ENCODE data around the gene CABLES1. TPM values are rescaled to one million over a fixed set of nuclear protein-coding genes. Genes with fewer than 3 reads are reported as not detected.
A peak's percentile ranks its signal among the peaks of the same experiment; 100 is the strongest.
"Not testable (repeated sequence)": the region's sequence is repeated elsewhere in the genome, so short reads cannot be mapped to it uniquely, and the experiment has no call there.

Gene CABLES1
- total RNA-seq, 1 experiment from 2014 or later, result 11.8 TPM

DNA sequence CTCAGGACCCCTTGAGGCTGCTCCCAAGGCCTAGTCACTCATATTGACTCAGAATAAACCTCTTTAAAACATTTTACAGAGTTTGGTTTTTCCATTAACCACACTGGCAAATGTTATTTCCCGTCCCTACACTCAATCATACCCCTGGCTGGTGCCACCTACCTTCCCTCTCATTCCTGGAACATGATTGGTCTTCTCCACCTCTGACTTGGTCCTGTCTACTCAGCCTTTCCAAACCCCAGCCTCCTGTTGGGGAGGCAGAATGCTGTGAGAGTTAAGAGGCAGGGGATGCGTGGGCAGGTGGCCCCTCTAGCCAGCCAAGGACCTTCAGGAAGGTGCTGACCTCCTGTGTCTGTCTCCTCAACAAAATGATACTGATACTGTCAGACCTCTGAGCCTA is 149.3 kb downstream of the CABLES1 start:
- intact Hi-C loops (cut with micrococcal nuclease; ENCODE audit: unreplicated experiment), result no loop called here
- Histone ChIP-seq H3K4me2 (peak overlapping the region; percentile 83), H4K20me1 (ENCODE audit: insufficient read depth) (no peaks in the 10 kb centered on the region), H3K36me3 (ENCODE audit: low read depth) (no peaks in the 10 kb centered on the region), H2AFZ (0 out of 2 replicates have a peak overlapping the region, but pooled peaks have one; percentile 52), H3K27ac (peak overlapping the region; percentile 99), H3K9me2 (ENCODE audit: insufficient read depth) (no peaks in the 10 kb centered on the region), H3K79me2 (ENCODE audit: low read depth) (no peaks in the 10 kb centered on the region), H3F3A (ENCODE audit: insufficient read depth, low read depth) (peaks cover 36% of the 10 kb centered on the region), H3K9me3 (ENCODE audit: insufficient read depth, low read depth) (no peaks in the 10 kb centered on the region), H3K4me3 (0 out of 2 replicates have a peak overlapping the region, but pooled peaks have one; percentile 25), H3K4me1 (replicated peaks; ENCODE audit: insufficient read depth) (peaks cover 54% of the 10 kb centered on the region), H3K27me3 (ENCODE audit: insufficient read depth, low read depth) (no peaks in the 10 kb centered on the region)
- ChIA-PET POLR2A (ENCODE audit: unreplicated experiment) (no interaction called here), CTCF (no interaction called here)
- no peak for DNase-seq
- TSS peak; percentile 84 for BruUV-seq (replicated peaks)
- TF ChIP-seq EZH2 (IDR thresholded peaks at IDR 0.05; ENCODE audit: low read depth), result no peak
- TF ChIP-seq, protein P1, sequence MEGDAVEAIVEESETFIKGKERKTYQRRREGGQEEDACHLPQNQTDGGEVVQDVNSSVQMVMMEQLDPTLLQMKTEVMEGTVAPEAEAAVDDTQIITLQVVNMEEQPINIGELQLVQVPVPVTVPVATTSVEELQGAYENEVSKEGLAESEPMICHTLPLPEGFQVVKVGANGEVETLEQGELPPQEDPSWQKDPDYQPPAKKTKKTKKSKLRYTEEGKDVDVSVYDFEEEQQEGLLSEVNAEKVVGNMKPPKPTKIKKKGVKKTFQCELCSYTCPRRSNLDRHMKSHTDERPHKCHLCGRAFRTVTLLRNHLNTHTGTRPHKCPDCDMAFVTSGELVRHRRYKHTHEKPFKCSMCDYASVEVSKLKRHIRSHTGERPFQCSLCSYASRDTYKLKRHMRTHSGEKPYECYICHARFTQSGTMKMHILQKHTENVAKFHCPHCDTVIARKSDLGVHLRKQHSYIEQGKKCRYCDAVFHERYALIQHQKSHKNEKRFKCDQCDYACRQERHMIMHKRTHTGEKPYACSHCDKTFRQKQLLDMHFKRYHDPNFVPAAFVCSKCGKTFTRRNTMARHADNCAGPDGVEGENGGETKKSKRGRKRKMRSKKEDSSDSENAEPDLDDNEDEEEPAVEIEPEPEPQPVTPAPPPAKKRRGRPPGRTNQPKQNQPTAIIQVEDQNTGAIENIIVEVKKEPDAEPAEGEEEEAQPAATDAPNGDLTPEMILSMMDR (conservative IDR thresholded peaks at IDR 0.05), result no peak

DNA sequence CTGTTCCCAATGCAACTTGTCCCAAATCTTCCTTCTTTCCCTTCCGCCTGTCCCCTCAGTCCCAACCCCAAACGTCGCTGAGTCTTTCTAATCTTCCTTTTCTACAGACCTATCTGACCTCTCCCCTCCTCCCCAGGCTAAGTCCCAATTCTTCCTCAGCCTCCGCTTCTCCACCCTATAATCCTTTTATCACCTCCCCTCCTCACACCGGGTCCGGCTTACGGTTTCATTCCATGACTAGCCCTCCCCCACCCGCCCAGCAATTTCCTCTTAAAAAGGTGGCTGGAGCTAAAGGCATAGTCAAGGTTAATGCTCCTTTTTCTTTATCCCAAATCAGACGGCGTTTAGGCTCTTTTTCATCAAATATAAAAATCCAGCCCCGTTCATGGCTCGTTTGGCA is 150.3 kb downstream of the CABLES1 start:
- peak overlapping the region; percentile 99; the same call in 1 of the 2 replicates for H3K27ac ChIP-seq
- H3K79me2 ChIP-seq (ENCODE audit: low read depth); H2AFZ ChIP-seq; H3K4me3 ChIP-seq; H3K9me2 ChIP-seq (ENCODE audit: insufficient read depth); H3K36me3 ChIP-seq (ENCODE audit: low read depth); H4K20me1 ChIP-seq (ENCODE audit: insufficient read depth); H3K9me3 ChIP-seq (ENCODE audit: insufficient read depth, low read depth); BruUV-seq (replicated peaks); intact Hi-C loops (cut with micrococcal nuclease; ENCODE audit: unreplicated experiment); CTCF ChIA-PET; DNase-seq; H3K4me2 ChIP-seq; H3K27me3 ChIP-seq (ENCODE audit: insufficient read depth, low read depth); POLR2A ChIA-PET (ENCODE audit: unreplicated experiment): not testable (repeated sequence)
- peaks cover 52% of the 10 kb centered on the region for H3K4me1 ChIP-seq (replicated peaks; ENCODE audit: insufficient read depth)
- H3F3A ChIP-seq (ENCODE audit: insufficient read depth, low read depth), result peaks cover 36% of the 10 kb centered on the region

DNA sequence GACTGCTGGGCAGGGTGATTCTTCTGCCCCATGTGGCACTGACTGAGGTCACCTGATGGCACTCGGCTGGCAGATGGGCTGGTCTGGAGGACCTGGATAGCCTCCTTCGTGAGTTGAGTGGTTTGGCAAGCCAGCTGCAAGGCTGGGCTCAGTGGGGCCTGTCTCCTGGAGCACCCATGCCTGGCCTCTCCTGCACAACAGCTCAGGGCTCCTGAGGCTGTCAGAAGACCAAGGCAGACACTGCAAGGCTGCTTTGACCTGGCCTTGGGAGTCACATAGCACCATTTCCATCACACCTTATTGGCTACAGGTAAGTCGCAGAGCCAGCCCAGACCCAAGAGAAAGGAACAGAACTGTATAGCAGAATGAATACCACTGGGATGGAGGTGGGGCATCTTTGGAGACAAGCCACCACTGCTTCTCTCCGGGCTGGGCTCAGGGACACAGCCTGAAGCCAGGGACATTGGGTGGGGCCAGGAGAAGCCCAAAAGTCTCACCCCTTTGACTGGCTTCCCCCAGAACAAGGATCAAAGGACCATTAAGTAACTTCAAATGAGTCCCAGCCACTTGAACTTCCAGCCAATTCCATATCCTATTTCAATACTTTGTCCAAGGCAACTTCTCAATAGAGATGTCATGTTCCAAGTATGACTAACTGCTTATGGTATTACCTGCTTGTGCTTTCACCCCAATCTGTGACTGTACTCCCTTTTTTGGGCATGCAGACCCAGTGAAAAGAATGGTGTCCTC is 156.3 kb downstream of the CABLES1 start:
- peak; percentile 26 to 85 for DNase-seq
- no peaks in the 10 kb centered on the region; the same call in 1 of the 2 replicates for H3K36me3 ChIP-seq (ENCODE audit: low read depth)
- H3K9me2 ChIP-seq (ENCODE audit: insufficient read depth), result no peaks in the 10 kb centered on the region
- H3K4me1 ChIP-seq (replicated peaks; ENCODE audit: insufficient read depth), result peaks cover 25% of the 10 kb centered on the region
- H3K79me2 ChIP-seq (ENCODE audit: low read depth), result no peaks in the 10 kb centered on the region
- peak overlapping the region; percentile 50 for H3K4me2 ChIP-seq
- no peaks in the 10 kb centered on the region for H4K20me1 ChIP-seq (ENCODE audit: insufficient read depth)
- H3K9me3 ChIP-seq (ENCODE audit: insufficient read depth, low read depth), result no peaks in the 10 kb centered on the region
- H3K4me3 ChIP-seq, result no peak overlapping the region
- TF ChIP-seq, protein P1 (conservative IDR thresholded peaks at IDR 0.05), result no peak
- no peak for TF ChIP-seq EZH2 (IDR thresholded peaks at IDR 0.05; ENCODE audit: low read depth)
- ChIA-PET CTCF (no interaction called here), POLR2A (ENCODE audit: unreplicated experiment) (interaction anchor here (0.5 to 0.7 kb wide), 3 partner anchors 9 to 67 kb away, joined by 3 to 4 read pairs (median 3); no protein-coding TSS in a partner anchor)
- peaks cover 16% of the 10 kb centered on the region; the same call in 1 of the 2 replicates for H3F3A ChIP-seq (ENCODE audit: insufficient read depth, low read depth)
- BruUV-seq (replicated peaks), result TSS peak; percentile 72
- intact Hi-C loops (cut with micrococcal nuclease; ENCODE audit: unreplicated experiment), result no loop called here
- H2AFZ ChIP-seq, result no peak overlapping the region
- no peaks in the 10 kb centered on the region for H3K27me3 ChIP-seq (ENCODE audit: insufficient read depth, low read depth)
- H3K27ac ChIP-seq, result peak overlapping the region; percentile 88
